ENCODE data around the gene METTL15. TPM values are rescaled to one million over a fixed set of nuclear protein-coding genes. Genes with fewer than 3 reads are reported as not detected.

Gene METTL15
- total RNA-seq, 4 donors from 2014 or later = 9.2 to 22.5 (median 19.2) TPM

DNA sequence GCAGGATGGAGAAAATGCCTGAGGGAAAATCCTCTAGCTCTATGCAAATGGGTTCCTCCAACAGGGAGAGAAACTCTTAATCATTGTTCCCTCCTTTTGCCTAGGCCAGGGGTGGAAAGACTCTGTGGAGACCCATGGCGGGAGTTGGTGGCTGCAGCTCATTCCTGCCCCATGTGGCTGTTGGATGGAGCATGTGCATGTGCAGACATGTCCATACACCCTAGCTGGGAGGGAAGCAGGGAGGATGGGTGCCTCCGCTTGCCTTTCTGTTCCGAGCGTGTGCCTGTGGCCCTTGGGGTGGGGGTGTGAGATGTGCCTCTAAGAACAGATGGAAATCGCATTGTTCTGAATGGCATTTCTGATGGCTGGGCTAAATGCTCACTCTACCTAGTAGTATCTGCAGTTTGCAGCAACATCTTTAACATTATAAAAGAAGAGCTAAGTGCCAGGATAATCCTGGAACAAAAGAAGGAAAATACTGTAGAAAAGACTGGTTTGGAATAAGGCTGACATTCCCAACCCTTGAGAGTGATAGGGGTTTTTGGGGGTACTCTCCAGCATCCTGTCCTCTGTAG is 31.7 kb downstream of the METTL15 start:
- intact Hi-C loops (cut with DNase I; ENCODE audit: low total_unique reads) = no loop called here
- TF ChIP-seq POLR2AphosphoS5 (IDR thresholded peaks at IDR 0.05) (no peak), EP300 (IDR thresholded peaks at IDR 0.05; ENCODE audit: low read depth) (no peak), POLR2A (IDR thresholded peaks at IDR 0.05) (no peak)
- TF ChIP-seq, protein P1, sequence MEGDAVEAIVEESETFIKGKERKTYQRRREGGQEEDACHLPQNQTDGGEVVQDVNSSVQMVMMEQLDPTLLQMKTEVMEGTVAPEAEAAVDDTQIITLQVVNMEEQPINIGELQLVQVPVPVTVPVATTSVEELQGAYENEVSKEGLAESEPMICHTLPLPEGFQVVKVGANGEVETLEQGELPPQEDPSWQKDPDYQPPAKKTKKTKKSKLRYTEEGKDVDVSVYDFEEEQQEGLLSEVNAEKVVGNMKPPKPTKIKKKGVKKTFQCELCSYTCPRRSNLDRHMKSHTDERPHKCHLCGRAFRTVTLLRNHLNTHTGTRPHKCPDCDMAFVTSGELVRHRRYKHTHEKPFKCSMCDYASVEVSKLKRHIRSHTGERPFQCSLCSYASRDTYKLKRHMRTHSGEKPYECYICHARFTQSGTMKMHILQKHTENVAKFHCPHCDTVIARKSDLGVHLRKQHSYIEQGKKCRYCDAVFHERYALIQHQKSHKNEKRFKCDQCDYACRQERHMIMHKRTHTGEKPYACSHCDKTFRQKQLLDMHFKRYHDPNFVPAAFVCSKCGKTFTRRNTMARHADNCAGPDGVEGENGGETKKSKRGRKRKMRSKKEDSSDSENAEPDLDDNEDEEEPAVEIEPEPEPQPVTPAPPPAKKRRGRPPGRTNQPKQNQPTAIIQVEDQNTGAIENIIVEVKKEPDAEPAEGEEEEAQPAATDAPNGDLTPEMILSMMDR (IDR thresholded peaks at IDR 0.05) = no peak
- in situ Hi-C loops (cut with MboI; ENCODE audit: low pct_ligation_motif_present in 1 of 4, low pct_unique_long_range_greater_than_20kb in 1 of 4, low sequenced_read_pairs in 3 of 4) = no loop called here

DNA sequence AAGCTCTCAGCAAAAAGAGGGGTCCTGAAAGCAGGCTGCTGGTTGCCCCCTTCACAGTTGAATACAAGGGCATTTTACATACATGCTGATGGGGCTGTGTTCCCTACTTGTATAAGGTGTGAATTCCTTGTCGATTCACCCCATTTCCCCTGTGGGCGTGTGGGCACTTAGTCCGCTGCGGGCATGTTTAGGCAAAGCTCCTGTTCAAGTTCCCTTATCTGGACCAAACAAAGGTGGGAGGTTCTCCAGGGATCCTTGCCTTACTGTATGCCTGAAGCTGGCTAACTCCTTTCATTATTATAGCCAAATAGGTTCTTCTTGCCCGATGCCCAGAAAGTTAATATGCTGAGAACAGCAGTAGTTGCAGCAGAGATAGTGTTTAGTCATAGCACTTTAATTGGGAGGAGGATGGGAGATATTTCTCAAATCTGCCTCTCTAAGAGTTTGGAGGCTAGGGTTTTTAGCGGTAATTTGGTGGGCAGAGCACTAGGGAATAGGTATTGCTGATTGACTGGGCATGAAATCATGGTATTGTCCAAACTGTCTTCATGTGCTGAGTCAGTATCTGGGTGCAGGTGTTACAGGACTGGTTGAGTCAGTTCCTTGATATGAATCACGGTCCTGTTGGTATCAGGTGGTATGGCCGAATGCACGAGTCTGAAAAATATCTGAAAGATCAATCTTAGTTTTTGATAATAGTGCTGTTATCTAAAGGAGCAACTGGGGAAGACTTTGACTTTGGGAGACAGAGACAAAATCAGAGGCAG is 32.7 kb downstream of the METTL15 start:
- TF ChIP-seq POLR2AphosphoS5 (IDR thresholded peaks at IDR 0.05) = no peak
- TF ChIP-seq, protein P1 (IDR thresholded peaks at IDR 0.05) = no peak
- in situ Hi-C loops (cut with MboI; ENCODE audit: low pct_ligation_motif_present in 1 of 4, low pct_unique_long_range_greater_than_20kb in 1 of 4, low sequenced_read_pairs in 3 of 4) = no loop called here
- Histone ChIP-seq H3K4me1 (peaks cover 0 to 13% (median 3%) of the 10 kb centered on the region in 4 donors), H3K9me3 (peaks cover 8 to 11% of the 10 kb centered on the region in 2 donors), H3K36me3 (peaks cover 0 to 11% (median 0%) of the 10 kb centered on the region in 4 donors), H3K27me3 (no peaks in the 10 kb centered on the region), H3K4me3 (no peak overlapping the region), H3K27ac (no peak overlapping the region)
- 90 to 96% methylated on average over 5 to 9 of the region's 9 CpGs for WGBS, 2 donors (ENCODE audit: low coverage in 1 of 2)
- intact Hi-C loops (cut with DNase I; ENCODE audit: low total_unique reads) = no loop called here
- DNase-seq = no peak

More for the DNA sequence above, 31.7 kb downstream of the METTL15 start:
- 100% methylated on average over 5 of the region's 5 CpGs; no CpG with 5 or more reads in 1 of the 2 donors for WGBS, 2 donors (ENCODE audit: low coverage in 1 of 2)
- DNase-seq = no peak
- peaks cover 0 to 7% (median 2%) of the 10 kb centered on the region in 4 donors for H3K4me1 ChIP-seq
- H3K27me3 ChIP-seq = no peaks in the 10 kb centered on the region
- H3K4me3 ChIP-seq = no peak overlapping the region
- H3K9me3 ChIP-seq = peaks cover 8 to 11% of the 10 kb centered on the region in 2 donors
- H3K27ac ChIP-seq = no peak overlapping the region
- H3K36me3 ChIP-seq = peaks cover 0 to 11% (median 0%) of the 10 kb centered on the region in 4 donors

DNA sequence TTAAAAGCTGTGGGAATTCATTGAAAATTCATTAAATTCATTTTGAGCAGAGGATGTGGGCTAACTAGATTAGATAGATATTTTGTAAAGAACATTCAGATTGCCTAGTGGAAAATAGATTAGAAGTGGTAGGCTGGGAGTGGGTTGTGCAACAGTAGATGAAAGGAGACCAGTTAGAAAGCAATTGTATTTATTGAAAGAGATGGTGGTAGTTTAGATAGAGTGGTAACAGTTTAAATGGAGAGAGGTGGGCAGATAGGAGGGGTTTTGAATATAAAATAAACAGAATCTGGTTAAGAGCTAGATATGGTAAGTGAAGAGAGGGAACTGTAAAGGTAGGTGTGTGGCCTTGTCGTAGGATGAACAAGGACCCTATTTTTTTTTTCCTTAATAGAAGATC is 34.5 kb downstream of the METTL15 start:
- Histone ChIP-seq H3K9me3 (peaks cover 8 to 11% of the 10 kb centered on the region in 2 donors), H3K27me3 (no peaks in the 10 kb centered on the region), H3K36me3 (peaks cover 0 to 11% (median 0%) of the 10 kb centered on the region in 4 donors), H3K4me1 (peaks cover 0 to 13% (median 3%) of the 10 kb centered on the region in 4 donors), H3K27ac (no peak overlapping the region), H3K4me3 (no peak overlapping the region)
- intact Hi-C loops (cut with DNase I; ENCODE audit: low total_unique reads) (no loop called here), in situ Hi-C loops (cut with MboI; ENCODE audit: low pct_ligation_motif_present in 1 of 4, low pct_unique_long_range_greater_than_20kb in 1 of 4, low sequenced_read_pairs in 3 of 4) (no loop called here)
- TF ChIP-seq EP300 (IDR thresholded peaks at IDR 0.05; ENCODE audit: low read depth) (no peak), POLR2A (IDR thresholded peaks at IDR 0.05) (no peak), POLR2AphosphoS5 (IDR thresholded peaks at IDR 0.05) (no peak)
- TF ChIP-seq, protein P1 (IDR thresholded peaks at IDR 0.05) = no peak
- no peak for DNase-seq
- 91 to 100% methylated on average over 1 of the region's 1 CpG for WGBS, 2 donors (ENCODE audit: low coverage in 1 of 2)

DNA sequence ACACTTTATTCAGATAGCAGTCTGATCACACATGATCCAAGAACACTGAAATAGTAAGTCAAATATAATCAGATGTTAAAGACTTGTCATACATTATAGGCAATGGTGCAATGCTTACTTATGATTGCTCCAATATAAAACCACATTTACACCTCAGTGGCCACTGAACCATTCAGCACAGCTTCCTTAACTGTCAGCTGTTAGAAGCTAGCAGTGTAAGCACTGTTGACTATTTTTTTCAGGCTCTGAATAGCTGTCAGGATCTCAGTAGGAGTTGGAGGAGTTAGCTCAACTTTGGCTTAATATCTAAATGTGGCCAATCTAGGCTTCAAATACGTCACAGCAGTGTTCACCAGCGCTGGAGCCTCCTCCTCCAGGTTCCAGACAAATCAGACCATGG is 36.6 kb downstream of the METTL15 start:
- WGBS, 2 donors (ENCODE audit: low coverage in 1 of 2) = 79 to 92% methylated on average over 2 of the region's 2 CpGs
- H3K36me3 ChIP-seq = no peaks in the 10 kb centered on the region
- no peak for DNase-seq
- intact Hi-C loops (cut with DNase I; ENCODE audit: low total_unique reads) (no loop called here), in situ Hi-C loops (cut with MboI; ENCODE audit: low pct_ligation_motif_present in 1 of 4, low pct_unique_long_range_greater_than_20kb in 1 of 4, low sequenced_read_pairs in 3 of 4) (no loop called here)
- H3K27me3 ChIP-seq = no peaks in the 10 kb centered on the region
- H3K9me3 ChIP-seq = peaks cover 5 to 7% of the 10 kb centered on the region in 2 donors
- TF ChIP-seq POLR2AphosphoS5 (IDR thresholded peaks at IDR 0.05) (no peak), EP300 (IDR thresholded peaks at IDR 0.05; ENCODE audit: low read depth) (no peak), POLR2A (IDR thresholded peaks at IDR 0.05) (no peak)
- TF ChIP-seq, protein P1 (IDR thresholded peaks at IDR 0.05) = no peak
- no peak overlapping the region for H3K4me3 ChIP-seq
- peak overlapping the region in 1 of 4 donors; percentile 39 for H3K27ac ChIP-seq
- H3K4me1 ChIP-seq = peaks cover 0 to 13% (median 3%) of the 10 kb centered on the region in 4 donors

All from transverse colon (tissue), 4 donors.